Measurements from ENCODE around the gene OR56A5. TPM values are rescaled to one million over a fixed set of nuclear protein-coding genes. Genes with fewer than 3 reads are reported as not detected.

The OR56A5 gene
- total and polyA plus RNA-seq, 7 donors = not detected

GRCh38 chr11:5933116-5933515 is 35.2 kb downstream of the OR56A5 start:
- H3K27me3 ChIP-seq = no peaks in the 10 kb centered on the region
- DNase-seq = no peak
- no peaks in the 10 kb centered on the region for H3K4me1 ChIP-seq
- intact Hi-C loops (cut with DNase I) = no loop called here
- no peaks in the 10 kb centered on the region for H3K36me3 ChIP-seq
- no peak overlapping the region for H3K27ac ChIP-seq
- TF ChIP-seq POLR2A (IDR thresholded peaks at IDR 0.05) = no peak
- no peak for TF ChIP-seq POLR2AphosphoS5 (IDR thresholded peaks at IDR 0.05)
- no peak for TF ChIP-seq CTCF (IDR thresholded peaks at IDR 0.05)
- no peak for TF ChIP-seq EP300 (IDR thresholded peaks at IDR 0.05)
- H3K4me3 ChIP-seq = no peak overlapping the region
- H3K9me3 ChIP-seq = peaks cover 0 to 3% (median 0%) of the 10 kb centered on the region in 4 donors
- WGBS, 2 donors = 91 to 94% methylated on average over 10 of the region's 10 CpGs

- TF ChIP-seq CTCF (IDR thresholded peaks at IDR 0.05) (no peak), POLR2AphosphoS5 (IDR thresholded peaks at IDR 0.05) (no peak), POLR2A (IDR thresholded peaks at IDR 0.05) (no peak), EP300 (IDR thresholded peaks at IDR 0.05) (no peak)
- Histone ChIP-seq H3K4me1 (no peaks in the 10 kb centered on the region), H3K4me3 (no peak overlapping the region), H3K27me3 (no peaks in the 10 kb centered on the region), H3K9me3 (peaks cover 0 to 3% (median 0%) of the 10 kb centered on the region in 4 donors), H3K27ac (no peak overlapping the region), H3K36me3 (no peaks in the 10 kb centered on the region)
- WGBS, 2 donors = 95 to 96% methylated on average over 11 of the region's 11 CpGs
- intact Hi-C loops (cut with DNase I) = no loop called here
- no peak for DNase-seq
These were observed 35.6 kb downstream of the OR56A5 start for GRCh38 chr11:5932671-5933070.

GRCh38 chr11:5931061-5931460 is 37.2 kb downstream of the OR56A5 start:
- no peak overlapping the region for H3K4me3 ChIP-seq
- H3K27ac ChIP-seq = no peak overlapping the region
- H3K4me1 ChIP-seq = no peaks in the 10 kb centered on the region
- no peaks in the 10 kb centered on the region for H3K36me3 ChIP-seq
- peaks cover 0 to 3% (median 0%) of the 10 kb centered on the region in 4 donors for H3K9me3 ChIP-seq
- no peak for DNase-seq
- intact Hi-C loops (cut with DNase I) = no loop called here
- TF ChIP-seq EP300 (IDR thresholded peaks at IDR 0.05) (no peak), POLR2AphosphoS5 (IDR thresholded peaks at IDR 0.05) (no peak), CTCF (IDR thresholded peaks at IDR 0.05) (no peak), POLR2A (IDR thresholded peaks at IDR 0.05) (no peak)
- H3K27me3 ChIP-seq = no peaks in the 10 kb centered on the region
- 93 to 95% methylated on average over 8 of the region's 8 CpGs for WGBS, 2 donors

- H3K27me3 ChIP-seq = no peaks in the 10 kb centered on the region
- H3K4me3 ChIP-seq = no peak overlapping the region
- peak; percentile 56 for DNase-seq
- intact Hi-C loops (cut with DNase I) = no loop called here
- TF ChIP-seq EP300 (IDR thresholded peaks at IDR 0.05) (no peak), POLR2A (IDR thresholded peaks at IDR 0.05) (no peak), POLR2AphosphoS5 (IDR thresholded peaks at IDR 0.05) (no peak), CTCF (IDR thresholded peaks at IDR 0.05) (no peak)
- H3K9me3 ChIP-seq = peaks cover 0 to 3% (median 0%) of the 10 kb centered on the region in 4 donors
- H3K36me3 ChIP-seq = no peaks in the 10 kb centered on the region
- no peak overlapping the region for H3K27ac ChIP-seq
- no peaks in the 10 kb centered on the region for H3K4me1 ChIP-seq
- WGBS, 2 donors = 89 to 93% methylated on average over 19 of the region's 19 CpGs
These were observed 37.7 kb downstream of the OR56A5 start for GRCh38 chr11:5930614-5931013.
